ENCODE results near the gene ZNF438.
A peak's percentile ranks its signal among the peaks of the same experiment; 100 is the strongest.
"Not testable (repeated sequence)": the region's sequence is repeated elsewhere in the genome, so short reads cannot be mapped to it uniquely, and the experiment has no call there.

Gene ZNF438

DNA sequence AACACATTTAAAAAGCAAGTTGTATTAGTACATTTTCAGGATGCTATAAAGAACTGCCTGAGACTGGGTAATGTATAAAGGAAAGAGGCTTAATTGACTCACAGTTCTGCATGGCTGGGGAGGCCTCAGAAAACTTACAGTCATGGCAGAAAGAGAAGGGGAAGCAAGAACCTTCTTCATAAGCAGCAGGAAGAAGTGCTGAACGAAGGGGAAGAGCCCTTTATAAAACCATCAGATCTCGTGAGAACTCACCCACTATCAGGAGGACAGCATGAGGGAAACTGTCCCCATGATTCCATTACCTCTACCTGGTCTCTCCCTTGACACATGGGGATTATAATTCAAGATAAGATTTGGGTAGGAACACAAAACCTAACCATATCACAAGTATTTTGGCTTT lies 7.3 kb upstream of the ZNF438 start:
- not testable (repeated sequence) for DNase-seq

- no peak for DNase-seq
Observed at GRCh38 chr10:31037749-31038148, 6.1 kb upstream of the ZNF438 start.

GRCh38 chr10:31036209-31036608 lies 4.5 kb upstream of the ZNF438 start:
- DNase-seq: peak; percentile 11

DNA sequence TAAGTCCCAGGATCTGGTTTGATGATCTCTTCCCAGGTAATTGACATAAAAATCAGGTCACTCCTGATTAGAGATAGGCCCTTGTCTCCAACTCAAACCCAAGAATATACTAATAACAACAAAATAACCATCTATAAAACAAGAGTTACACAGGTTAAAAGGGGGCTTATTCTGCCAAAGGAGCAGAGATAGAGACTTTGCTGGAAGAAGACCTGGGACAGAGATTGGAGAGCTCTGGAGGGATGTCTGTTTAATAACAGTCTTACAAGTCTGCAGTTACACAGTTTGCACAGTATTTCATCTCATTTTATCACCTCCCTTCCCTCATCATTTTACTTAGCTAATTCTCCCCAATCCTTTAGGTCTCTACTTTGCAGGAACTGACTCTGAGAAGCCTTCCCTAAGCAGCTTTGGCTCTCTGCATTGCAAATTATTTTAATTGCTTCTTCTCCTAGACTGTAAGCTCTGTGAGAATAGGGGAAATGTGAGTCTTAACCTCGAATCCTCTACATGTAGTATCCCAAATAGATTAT lies 3.7 kb upstream of the ZNF438 start:
- no peak for DNase-seq

DNA sequence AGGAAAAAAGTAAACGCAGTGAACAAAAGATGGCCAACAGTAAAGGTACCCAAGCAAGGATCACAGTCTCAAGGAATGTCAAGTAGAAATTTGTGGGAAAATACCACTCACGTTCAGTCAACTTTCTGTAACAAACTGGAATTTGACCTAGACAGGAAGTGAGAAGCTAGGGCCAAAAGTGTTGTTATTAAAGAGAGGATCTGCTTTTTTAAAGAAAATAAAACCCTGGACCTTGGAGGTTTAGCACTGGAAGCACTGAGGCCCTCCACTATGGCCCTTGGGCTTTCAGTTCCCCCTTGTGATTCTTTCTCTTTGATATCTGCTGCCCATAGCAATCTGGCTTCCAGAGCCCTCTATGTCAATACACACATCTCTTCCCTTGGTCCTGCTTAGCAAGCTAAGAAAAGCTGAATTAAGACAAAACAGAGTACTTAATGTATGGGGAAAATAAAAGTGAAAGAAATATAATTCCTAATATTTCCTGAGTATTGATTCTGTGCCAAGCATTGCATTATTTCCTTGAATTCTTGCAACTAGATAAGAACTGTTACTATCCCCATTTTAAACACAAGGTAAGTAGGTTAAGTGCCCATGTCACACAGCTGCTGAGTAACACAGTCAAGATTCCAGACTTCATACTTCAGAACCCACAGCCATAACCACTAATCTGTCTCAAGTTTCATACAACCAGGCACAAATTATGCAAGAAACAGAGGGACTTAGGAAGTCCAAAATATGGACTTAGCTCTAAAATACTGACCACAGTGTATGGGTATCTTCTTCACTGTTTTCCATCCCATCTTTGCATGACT lies 2.6 kb upstream of the ZNF438 start:
- DNase-seq: no peak

- DNase-seq: no peak
Observed at GRCh38 chr10:31033147-31033546, 1.5 kb upstream of the ZNF438 start.

- peak; percentile 83 for DNase-seq
Observed at GRCh38 chr10:31032258-31033132, 830 bp upstream of the ZNF438 start.

DNA sequence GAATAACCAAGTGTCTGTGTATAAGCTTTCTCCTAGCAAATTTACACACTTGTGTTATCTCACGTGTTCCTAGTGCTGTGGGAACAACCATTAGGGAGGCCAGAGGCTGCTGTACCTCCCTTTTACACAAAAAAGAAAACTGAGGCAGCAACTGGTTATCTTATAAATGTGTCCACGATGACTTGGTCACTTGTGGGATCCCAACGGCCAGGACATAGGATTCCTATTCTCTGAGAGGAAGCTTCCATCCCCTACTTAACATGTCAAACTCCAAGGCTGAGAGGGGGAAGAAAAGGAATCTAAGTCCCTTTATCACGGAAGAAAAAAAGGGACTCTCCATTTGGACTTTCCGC lies 484 bp downstream of the ZNF438 start:
- no peak for DNase-seq

DNA sequence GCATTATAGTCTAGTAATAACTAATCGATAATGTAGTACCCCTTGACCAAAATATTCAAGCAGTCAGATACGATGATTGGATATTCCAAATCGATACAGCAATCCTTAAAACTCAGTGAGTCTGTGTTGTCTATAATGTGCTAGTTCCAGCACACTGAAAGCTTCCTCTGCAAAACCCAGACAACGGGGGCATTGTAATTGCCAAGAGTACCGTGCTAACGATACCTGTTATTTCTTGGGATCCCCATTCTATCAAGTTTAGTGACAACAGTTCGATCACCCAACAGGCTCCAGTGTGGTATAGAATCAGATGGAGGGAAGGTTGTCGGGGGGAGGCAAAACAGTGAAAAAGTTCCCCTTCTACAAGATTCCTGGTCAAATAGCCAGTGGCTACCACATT lies 865 bp downstream of the ZNF438 start:
- no peak for DNase-seq

DNA sequence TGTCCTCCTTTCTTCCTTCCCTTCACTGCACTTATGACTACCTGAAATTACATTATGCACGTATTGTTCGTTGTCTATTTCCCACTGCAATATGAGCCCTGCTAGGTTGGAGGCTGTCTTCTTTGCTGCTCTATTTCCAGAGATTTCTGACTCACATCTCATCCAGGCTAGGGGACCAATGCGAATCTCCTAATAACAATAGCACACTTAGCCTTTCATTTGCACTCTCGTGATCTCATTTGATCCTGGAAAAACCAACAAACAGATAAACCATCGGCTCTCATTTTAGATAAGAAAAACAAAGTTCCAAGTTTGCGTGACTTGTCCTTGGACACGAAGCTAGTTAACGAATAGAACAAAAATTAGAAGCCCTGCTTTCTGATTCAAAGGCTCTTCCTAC lies 1.4 kb downstream of the ZNF438 start:
- DNase-seq: no peak

GRCh38 chr10:31028081-31028480 lies 3.6 kb downstream of the ZNF438 start:
- DNase-seq: no peak

DNA sequence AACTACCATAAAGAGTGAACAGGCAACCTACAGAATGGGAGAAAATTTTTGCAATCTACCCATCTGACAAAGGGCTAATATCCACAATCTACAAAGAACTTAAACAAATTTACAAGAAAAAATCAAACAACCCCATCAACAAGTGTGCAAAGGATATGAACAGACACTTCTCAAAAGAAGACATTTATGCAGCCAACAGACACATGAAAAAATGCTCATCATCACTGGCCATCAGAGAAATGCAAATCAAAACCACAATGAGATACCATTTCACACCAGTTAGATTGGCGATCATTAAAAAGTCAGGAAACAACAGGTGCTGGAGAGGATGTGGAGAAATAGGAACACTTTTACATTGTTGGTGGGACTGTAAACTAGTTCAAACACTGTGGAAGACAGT lies 5.4 kb downstream of the ZNF438 start:
- DNase-seq: not testable (repeated sequence)

GRCh38 chr10:31025142-31025541 lies 6.5 kb downstream of the ZNF438 start:
- DNase-seq: no peak

- no peak for DNase-seq
Observed at GRCh38 chr10:31023558-31023957, 8.1 kb downstream of the ZNF438 start.

GRCh38 chr10:31020209-31020608 lies 11.5 kb downstream of the ZNF438 start:
- DNase-seq: no peak

- no peak for DNase-seq
Observed at GRCh38 chr10:31018962-31019361, 12.7 kb downstream of the ZNF438 start.

- no peak for DNase-seq
Observed at GRCh38 chr10:31018356-31018750, 13.3 kb downstream of the ZNF438 start.

GRCh38 chr10:31017534-31018355 lies 13.9 kb downstream of the ZNF438 start:
- DNase-seq: no peak

GRCh38 chr10:31014161-31014875 lies 17.3 kb downstream of the ZNF438 start:
- no peak for DNase-seq

GRCh38 chr10:31013331-31013730 lies 18.3 kb downstream of the ZNF438 start:
- DNase-seq: no peak

- DNase-seq: no peak
Observed at GRCh38 chr10:31011665-31012022, 20.0 kb downstream of the ZNF438 start.

DNA sequence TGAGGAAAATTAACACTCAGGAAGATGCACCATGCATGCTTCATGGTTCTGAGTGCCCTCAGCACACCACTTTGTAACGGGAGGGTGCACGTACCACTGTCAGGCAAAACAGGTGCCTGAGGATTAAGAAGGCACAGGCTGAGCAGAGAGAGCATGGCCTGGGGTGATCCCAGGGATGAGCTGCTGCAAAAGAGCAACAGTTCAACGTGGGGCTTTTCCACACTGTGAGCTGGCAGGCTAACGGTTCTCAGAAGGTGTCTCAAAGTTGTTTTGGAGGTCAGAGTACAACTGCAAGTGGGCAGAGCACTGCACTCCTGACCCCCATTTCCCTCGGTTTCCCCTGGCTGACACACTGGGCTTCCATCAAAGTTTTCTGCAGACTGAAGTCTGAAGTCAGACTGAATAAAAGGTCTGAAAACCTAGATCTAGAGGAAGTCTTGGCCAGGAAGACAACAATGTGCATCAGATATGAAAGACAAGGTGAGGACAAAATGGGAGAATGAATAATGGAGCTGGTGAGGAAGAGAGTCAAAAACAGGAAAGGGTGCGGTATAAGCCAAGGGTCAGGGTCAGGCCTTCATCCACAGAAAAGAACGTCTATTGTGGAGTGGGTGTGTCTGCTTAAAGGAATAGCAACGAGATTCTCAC lies 20.5 kb downstream of the ZNF438 start:
- DNase-seq: no peak
